ENCODE measurements around the gene SUZ12.
"Not testable (repeated sequence)": the region's sequence is repeated elsewhere in the genome, so short reads cannot be mapped to it uniquely, and the experiment has no call there.

Gene SUZ12

GRCh38 chr17:31936615-31937609 is at the start of gene SUZ12:
Gene SUZ12 (plus strand): TSS chr17:31937007. CDS start chr17:31937247, 240 bp downstream.
- DNase-seq, result peak; percentile 79 to 82

GRCh38 chr17:31888124-31888523 is 48.7 kb upstream of the SUZ12 start:
- no peak for DNase-seq

GRCh38 chr17:31900877-31901276 is 35.9 kb upstream of the SUZ12 start:
- no peak for DNase-seq

- DNase-seq, result no peak
Measured at GRCh38 chr17:31902693-31903092, 34.1 kb upstream of the SUZ12 start.

- DNase-seq, result no peak
Measured at GRCh38 chr17:31903401-31903800, 33.4 kb upstream of the SUZ12 start.

GRCh38 chr17:31907342-31907962 is 29.4 kb upstream of the SUZ12 start:
- DNase-seq, result no peak

DNA sequence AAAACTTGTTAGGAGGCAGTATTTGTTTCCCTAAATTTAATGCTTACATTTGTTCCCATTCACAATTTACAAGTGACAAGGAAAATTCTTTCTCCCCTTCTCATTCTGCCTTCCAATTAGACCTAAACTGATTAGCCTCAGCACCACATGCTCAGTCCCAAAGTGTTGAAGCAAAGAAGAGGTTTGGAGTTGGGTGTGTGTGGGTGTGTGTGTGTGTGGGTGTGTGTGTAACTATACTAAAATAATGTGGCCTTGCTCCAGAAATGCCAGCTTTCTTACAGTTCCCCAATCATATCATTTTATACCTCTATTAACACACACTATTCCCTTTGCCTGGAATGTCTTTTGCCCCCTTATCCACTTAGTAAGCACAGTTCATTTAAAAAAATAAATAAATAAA is 28.4 kb upstream of the SUZ12 start:
- no peak for DNase-seq

DNA sequence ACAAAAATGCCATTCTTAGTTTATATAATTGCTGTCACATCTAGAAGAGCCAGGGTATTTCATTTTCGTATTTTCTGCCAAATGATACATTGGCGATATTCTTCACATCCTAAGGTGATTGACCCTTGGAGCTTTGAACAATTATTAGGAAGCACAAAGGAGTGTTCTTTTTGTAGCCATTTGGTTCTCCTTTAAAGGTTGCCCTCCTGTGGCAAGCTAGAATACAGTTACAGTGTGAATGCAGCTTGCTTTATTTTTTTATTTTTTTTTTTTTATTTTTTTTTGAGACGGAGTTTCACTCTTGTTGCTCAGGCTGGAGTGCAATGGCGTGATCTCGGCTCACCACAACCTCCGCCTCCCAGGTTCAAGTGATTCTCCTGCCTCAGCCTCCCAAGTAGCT is 24.1 kb upstream of the SUZ12 start:
- DNase-seq, result not testable (repeated sequence)

- no peak for DNase-seq
Measured at GRCh38 chr17:31915456-31916100, 21.2 kb upstream of the SUZ12 start.

GRCh38 chr17:31916491-31917064 is 20.2 kb upstream of the SUZ12 start:
- DNase-seq, result no peak

- DNase-seq, result no peak
Measured at GRCh38 chr17:31917065-31917529, 19.7 kb upstream of the SUZ12 start.

GRCh38 chr17:31917721-31918120 is 19.1 kb upstream of the SUZ12 start:
- not testable (repeated sequence) for DNase-seq

DNA sequence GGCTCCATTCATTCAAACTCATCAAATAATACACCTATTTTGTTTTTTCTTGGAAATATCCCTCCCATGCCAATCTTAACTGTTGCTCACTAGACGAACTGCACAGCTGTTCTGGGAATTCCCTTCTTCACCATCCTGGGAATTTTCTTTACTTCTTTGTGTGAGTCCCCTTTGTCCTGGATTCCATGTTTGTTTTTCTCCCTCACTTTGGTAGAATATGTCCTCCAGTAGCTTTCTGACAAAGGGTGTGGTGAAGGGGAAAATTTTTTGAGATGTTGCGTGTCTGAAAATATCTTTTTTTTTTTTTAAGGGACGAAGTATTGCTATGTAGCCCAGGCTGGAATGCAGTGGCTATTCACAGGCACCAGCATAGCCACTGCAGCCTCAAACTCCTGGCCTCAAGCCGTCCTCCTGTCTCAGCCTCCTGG is 18.1 kb upstream of the SUZ12 start:
- DNase-seq, result no peak

GRCh38 chr17:31919802-31920525 is 16.8 kb upstream of the SUZ12 start:
- no peak for DNase-seq

DNA sequence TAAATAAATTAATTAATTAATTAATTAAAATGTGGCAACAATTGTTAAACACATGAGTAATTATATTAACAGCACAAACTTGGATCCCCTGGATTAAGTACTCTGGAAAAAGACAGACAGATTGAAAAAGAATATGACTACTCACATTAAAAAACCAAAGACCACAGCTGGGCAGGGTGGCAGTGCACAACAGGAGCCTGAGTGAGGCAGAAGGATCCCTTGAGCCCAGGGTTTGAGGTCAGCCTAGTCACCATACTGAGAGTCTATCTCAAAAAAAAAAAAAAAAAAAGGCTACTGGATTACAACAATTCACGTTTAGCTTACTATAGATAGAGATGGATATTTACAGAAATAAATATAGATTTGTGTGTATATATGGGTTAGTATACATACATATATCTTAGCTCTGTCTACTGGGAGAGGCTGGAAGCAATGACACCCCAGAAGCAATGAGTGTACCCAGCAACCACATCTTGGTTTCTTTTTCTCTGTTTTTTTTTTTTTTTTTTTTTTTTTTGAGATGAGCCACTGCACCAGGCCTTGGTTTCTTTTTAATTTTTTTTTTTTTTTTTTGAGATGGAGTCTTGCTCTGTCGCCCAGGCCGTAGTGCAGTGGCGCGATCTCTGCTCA is 10.6 kb upstream of the SUZ12 start:
- DNase-seq, result no peak

DNA sequence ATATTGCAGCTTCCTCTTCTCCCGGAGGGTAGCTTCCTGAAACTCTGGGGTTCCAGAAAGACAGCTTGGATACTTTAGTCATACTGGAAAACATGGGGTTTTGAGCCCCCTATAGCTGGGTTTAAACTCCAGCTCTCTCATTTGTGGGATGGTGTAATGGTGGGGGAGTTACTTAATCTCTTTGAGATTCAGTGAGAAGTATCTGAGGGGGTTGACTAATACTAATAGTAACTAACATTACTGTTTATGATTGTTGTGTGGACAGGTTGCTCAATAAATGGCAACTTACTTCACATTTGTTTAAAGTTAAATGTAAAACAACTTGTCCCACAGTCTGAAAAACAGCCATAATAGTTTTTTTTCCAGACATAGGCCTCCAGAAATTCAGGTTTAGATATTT is 5.1 kb upstream of the SUZ12 start:
- no peak for DNase-seq

GRCh38 chr17:31935512-31935911 is 1.3 kb upstream of the SUZ12 start:
- DNase-seq, result no peak

- not testable (repeated sequence) for DNase-seq
Measured at GRCh38 chr17:31937926-31938641, 1.3 kb downstream of the SUZ12 start.

GRCh38 chr17:31941916-31942315 is 5.1 kb downstream of the SUZ12 start:
- not testable (repeated sequence) for DNase-seq

GRCh38 chr17:31942396-31942795 is 5.6 kb downstream of the SUZ12 start:
- not testable (repeated sequence) for DNase-seq

DNA sequence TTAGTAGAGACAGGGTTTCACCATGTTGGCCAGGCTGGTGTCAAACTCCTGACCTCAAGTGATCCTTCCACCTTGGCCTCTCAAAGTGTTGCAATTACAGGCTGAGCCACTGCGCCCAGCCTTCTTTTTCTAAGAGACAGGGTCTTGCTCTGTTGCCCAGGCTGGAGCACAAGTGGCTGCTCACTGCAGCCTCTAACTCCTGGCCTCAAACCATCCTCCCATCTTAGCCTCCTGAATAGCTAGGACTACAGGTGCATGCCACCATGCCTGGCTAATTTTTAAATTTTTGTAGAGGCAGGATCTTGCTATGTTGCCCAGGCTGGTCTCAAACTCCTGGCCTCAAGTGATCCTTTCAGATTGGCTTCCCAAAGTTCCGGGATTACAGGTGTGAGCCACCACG is 15.1 kb downstream of the SUZ12 start:
- not testable (repeated sequence) for DNase-seq

Data from activated CD4-positive, alpha-beta T cell treated with anti-CD3 and anti-CD28 coated beads for 4 hours (primary cell).